HG03460 (cell line): ENCODE results near the gene TSPAN11.

ENCODE experiments used
- ATAC-seq: cut with Tn5 transposase; IDR thresholded peaks from one replicate; pipeline ENCODE4 v1.9.1; 2021; ENCODE audit not compliant: unreplicated experiment

Gene TSPAN11

GRCh38 chr12:31037931-31038330, 111.4 kb downstream of the TSPAN11 start:
- no peak for ATAC-seq

DNA sequence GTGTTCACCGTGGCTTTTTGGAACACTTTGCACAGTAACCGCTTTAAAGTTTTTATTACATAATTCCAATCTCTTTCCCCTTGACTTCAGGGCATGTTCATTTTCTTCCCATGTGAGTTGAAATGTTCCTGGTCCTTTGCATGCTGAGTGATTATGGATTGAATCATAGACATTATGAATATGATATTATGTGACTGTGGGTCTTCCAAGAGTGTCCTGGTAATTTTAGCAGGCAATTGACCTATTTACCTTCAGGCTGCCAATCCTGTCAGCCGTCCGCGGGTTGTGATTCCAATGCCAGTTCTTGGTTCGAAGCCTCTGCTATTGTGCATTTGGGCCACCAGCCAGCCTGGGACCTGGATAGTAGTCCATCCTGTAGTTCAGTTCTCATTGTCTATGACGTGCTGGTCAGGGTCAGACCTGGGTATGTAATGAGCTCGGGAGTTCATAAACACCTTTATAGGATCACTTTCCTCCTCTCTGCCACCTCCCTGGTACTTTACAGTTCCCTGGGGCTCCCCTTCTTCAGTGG, 114.6 kb downstream of the TSPAN11 start:
- ATAC-seq: no peak
